ENCODE data around the gene DHRS7B. TPM values are rescaled to one million over a fixed set of nuclear protein-coding genes. Genes with fewer than 3 reads are reported as not detected.

The DHRS7B gene
- polyA plus RNA-seq, 1 experiment = 12.5 TPM

- H3K27ac ChIP-seq (ENCODE audit: low read depth, low read length) = no peak overlapping the region
- POLR2A ChIA-PET = no interaction called here
- CTCF ChIA-PET = no interaction called here
- no peak for DNase-seq (ENCODE audit: low read depth, low spot score)
- TF ChIP-seq, protein P1, sequence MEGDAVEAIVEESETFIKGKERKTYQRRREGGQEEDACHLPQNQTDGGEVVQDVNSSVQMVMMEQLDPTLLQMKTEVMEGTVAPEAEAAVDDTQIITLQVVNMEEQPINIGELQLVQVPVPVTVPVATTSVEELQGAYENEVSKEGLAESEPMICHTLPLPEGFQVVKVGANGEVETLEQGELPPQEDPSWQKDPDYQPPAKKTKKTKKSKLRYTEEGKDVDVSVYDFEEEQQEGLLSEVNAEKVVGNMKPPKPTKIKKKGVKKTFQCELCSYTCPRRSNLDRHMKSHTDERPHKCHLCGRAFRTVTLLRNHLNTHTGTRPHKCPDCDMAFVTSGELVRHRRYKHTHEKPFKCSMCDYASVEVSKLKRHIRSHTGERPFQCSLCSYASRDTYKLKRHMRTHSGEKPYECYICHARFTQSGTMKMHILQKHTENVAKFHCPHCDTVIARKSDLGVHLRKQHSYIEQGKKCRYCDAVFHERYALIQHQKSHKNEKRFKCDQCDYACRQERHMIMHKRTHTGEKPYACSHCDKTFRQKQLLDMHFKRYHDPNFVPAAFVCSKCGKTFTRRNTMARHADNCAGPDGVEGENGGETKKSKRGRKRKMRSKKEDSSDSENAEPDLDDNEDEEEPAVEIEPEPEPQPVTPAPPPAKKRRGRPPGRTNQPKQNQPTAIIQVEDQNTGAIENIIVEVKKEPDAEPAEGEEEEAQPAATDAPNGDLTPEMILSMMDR (IDR thresholded peaks at IDR 0.05; ENCODE audit: low read depth, low read length) = no peak
- peaks cover 5% of the 10 kb centered on the region; the same call in 1 of the 2 replicates for H3K9me3 ChIP-seq (ENCODE audit: control insufficient read depth, insufficient read depth, low read length)
- H3K4me3 ChIP-seq (ENCODE audit: low read depth, low read length) = no peak overlapping the region
- H3K27me3 ChIP-seq (ENCODE audit: control insufficient read depth, insufficient read depth, low read length) = peaks cover 6% of the 10 kb centered on the region
Measured at GRCh38 chr17:21235921-21236320, 109.2 kb downstream of the DHRS7B start.

GRCh38 chr17:21239680-21240368, 113.1 kb downstream of the DHRS7B start:
- POLR2A ChIA-PET = no interaction called here
- Histone ChIP-seq H3K27me3 (ENCODE audit: control insufficient read depth, insufficient read depth, low read length) (peaks cover 6% of the 10 kb centered on the region), H3K4me3 (ENCODE audit: low read depth, low read length) (no peak overlapping the region), H3K27ac (ENCODE audit: low read depth, low read length) (no peak overlapping the region), H3K9me3 (ENCODE audit: control insufficient read depth, insufficient read depth, low read length) (no peaks in the 10 kb centered on the region)
- CTCF ChIA-PET = interaction anchor here (0.6 to 2.0 kb wide), 5 partner anchors 13 to 120 kb away, joined by 3 to 15 read pairs (median 6); no protein-coding TSS in a partner anchor
- TF ChIP-seq, protein P1 (IDR thresholded peaks at IDR 0.05; ENCODE audit: low read depth, low read length) = peak; percentile 55
- no peak for DNase-seq (ENCODE audit: low read depth, low spot score)

DNA sequence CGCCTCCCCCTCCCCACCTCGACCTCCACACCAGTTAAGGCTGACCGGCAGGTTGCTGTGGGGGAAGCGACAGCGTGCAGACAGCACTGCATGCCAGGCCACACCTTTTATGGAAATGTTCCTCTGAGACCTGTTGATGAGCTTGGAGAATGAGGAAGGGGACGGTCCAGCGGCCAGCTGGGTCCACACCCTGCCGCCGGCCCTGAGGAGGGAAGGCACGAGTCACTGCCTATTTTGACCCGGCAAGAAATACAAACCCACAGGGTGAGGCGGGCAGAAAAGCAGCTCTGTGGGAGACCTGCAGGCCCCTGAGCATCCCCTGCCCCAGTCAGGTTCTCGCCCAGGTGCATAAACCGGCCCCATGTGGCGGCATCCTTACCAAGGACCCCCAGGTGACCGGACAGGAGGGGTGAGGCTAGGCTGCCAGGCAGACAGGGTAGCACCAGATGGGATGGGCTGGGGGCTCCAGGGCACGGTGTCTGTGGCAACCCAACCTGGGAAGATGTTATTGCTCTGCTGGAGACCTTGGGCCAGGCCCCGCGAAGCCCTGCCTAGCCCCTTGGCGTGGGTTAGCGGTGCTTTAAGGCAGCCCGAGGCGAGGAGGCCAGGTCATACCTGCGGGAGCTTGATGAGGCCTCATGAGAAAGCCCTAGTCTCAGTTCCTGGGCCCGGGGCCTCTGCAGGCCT, 113.7 kb downstream of the DHRS7B start:
- H3K27ac ChIP-seq (ENCODE audit: low read depth, low read length) = no peak overlapping the region
- H3K9me3 ChIP-seq (ENCODE audit: control insufficient read depth, insufficient read depth, low read length) = no peaks in the 10 kb centered on the region; the same call in 1 of the 2 replicates
- DNase-seq (ENCODE audit: low read depth, low spot score) = no peak
- peaks cover 6% of the 10 kb centered on the region for H3K27me3 ChIP-seq (ENCODE audit: control insufficient read depth, insufficient read depth, low read length)
- no peak overlapping the region for H3K4me3 ChIP-seq (ENCODE audit: low read depth, low read length)
- ChIA-PET POLR2A (no interaction called here), CTCF (interaction anchor here (0.6 to 2.0 kb wide), 6 partner anchors 9 to 121 kb away, joined by 3 to 15 read pairs (median 5); no protein-coding TSS in a partner anchor)
- TF ChIP-seq, protein P1 (IDR thresholded peaks at IDR 0.05; ENCODE audit: low read depth, low read length) = no peak

Small RNA genes within 50 kb of the gene (small RNA-seq; reads per million reads assigned to genes)
- not detected for gene RN7SL426P (ENCODE audit: insufficient read length, low read depth)

Other genes with a start within 250 kb of the DHRS7B start
- gene USP22, start 84.0 kb upstream of the DHRS7B start, polyA plus RNA-seq (2011; rRNA removed) = 288 and 295 TPM in 2 replicates
- 27.5 and 33.9 TPM in 2 replicates for gene TMEM11, start 87.2 kb downstream of the DHRS7B start, polyA plus RNA-seq (2011; rRNA removed)
- 4.0 and 5.2 TPM in 2 replicates for gene NATD1, start 126.4 kb downstream of the DHRS7B start, polyA plus RNA-seq (2011; rRNA removed)
- 13.7 and 24.0 TPM in 2 replicates for gene MAP2K3, start 157.7 kb downstream of the DHRS7B start, polyA plus RNA-seq (2011; rRNA removed)
- 0.02 TPM in 2 replicates for gene KCNJ12, start 249.4 kb downstream of the DHRS7B start, polyA plus RNA-seq (2011; rRNA removed)